ENCODE measurements around the gene CCDC127.
"Not testable (repeated sequence)": the region's sequence is repeated elsewhere in the genome, so short reads cannot be mapped to it uniquely, and the experiment has no call there.

GRCh38 chr5:266311-267026 is 48.5 kb upstream of the CCDC127 start:
- TF ChIP-seq, protein P1, sequence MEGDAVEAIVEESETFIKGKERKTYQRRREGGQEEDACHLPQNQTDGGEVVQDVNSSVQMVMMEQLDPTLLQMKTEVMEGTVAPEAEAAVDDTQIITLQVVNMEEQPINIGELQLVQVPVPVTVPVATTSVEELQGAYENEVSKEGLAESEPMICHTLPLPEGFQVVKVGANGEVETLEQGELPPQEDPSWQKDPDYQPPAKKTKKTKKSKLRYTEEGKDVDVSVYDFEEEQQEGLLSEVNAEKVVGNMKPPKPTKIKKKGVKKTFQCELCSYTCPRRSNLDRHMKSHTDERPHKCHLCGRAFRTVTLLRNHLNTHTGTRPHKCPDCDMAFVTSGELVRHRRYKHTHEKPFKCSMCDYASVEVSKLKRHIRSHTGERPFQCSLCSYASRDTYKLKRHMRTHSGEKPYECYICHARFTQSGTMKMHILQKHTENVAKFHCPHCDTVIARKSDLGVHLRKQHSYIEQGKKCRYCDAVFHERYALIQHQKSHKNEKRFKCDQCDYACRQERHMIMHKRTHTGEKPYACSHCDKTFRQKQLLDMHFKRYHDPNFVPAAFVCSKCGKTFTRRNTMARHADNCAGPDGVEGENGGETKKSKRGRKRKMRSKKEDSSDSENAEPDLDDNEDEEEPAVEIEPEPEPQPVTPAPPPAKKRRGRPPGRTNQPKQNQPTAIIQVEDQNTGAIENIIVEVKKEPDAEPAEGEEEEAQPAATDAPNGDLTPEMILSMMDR (IDR thresholded peaks at IDR 0.05; ENCODE audit: insufficient read depth, low read depth, low read length): not testable (repeated sequence)
- not testable (repeated sequence) for TF ChIP-seq EZH2 (IDR thresholded peaks at IDR 0.05; ENCODE audit: insufficient read depth, low read length)
